ENCODE results near the gene TMEM106A.

- TF ChIP-seq, protein P1, sequence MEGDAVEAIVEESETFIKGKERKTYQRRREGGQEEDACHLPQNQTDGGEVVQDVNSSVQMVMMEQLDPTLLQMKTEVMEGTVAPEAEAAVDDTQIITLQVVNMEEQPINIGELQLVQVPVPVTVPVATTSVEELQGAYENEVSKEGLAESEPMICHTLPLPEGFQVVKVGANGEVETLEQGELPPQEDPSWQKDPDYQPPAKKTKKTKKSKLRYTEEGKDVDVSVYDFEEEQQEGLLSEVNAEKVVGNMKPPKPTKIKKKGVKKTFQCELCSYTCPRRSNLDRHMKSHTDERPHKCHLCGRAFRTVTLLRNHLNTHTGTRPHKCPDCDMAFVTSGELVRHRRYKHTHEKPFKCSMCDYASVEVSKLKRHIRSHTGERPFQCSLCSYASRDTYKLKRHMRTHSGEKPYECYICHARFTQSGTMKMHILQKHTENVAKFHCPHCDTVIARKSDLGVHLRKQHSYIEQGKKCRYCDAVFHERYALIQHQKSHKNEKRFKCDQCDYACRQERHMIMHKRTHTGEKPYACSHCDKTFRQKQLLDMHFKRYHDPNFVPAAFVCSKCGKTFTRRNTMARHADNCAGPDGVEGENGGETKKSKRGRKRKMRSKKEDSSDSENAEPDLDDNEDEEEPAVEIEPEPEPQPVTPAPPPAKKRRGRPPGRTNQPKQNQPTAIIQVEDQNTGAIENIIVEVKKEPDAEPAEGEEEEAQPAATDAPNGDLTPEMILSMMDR (IDR thresholded peaks at IDR 0.05), result no peak
- TF ChIP-seq EZH2 (IDR thresholded peaks at IDR 0.05; ENCODE audit: borderline replicate concordance, insufficient read depth, low read depth, low read length, poor library complexity, severe bottlenecking), result no peak
Measured at GRCh38 chr17:43217614-43218087, 6.0 kb downstream of the TMEM106A start.

Measured in B cell (primary cell).